NK-92 (cell line): Measurements from ENCODE around the gene C17orf67.
"Not testable (repeated sequence)": the region's sequence is repeated elsewhere in the genome, so short reads cannot be mapped to it uniquely, and the experiment has no call there.

Source experiments
- DNase-seq: peaks from one replicate; lab custom pipeline; 2025; ENCODE audit not compliant: unreplicated experiment; lab: John Stamatoyannopoulos, UW

Gene C17orf67

GRCh38 chr17:56777859-56778258 lies 55.9 kb downstream of the C17orf67 start:
- DNase-seq: no peak

GRCh38 chr17:56774650-56775049 lies 59.1 kb downstream of the C17orf67 start:
- no peak for DNase-seq

GRCh38 chr17:56773124-56773523 lies 60.6 kb downstream of the C17orf67 start:
- no peak for DNase-seq

GRCh38 chr17:56772442-56772841 lies 61.3 kb downstream of the C17orf67 start:
- DNase-seq: no peak

GRCh38 chr17:56771975-56772374 lies 61.7 kb downstream of the C17orf67 start:
- no peak for DNase-seq

GRCh38 chr17:56771563-56771962 lies 62.2 kb downstream of the C17orf67 start:
- DNase-seq: no peak

- DNase-seq: no peak
Measured at GRCh38 chr17:56770427-56770826, 63.3 kb downstream of the C17orf67 start.

- no peak for DNase-seq
Measured at GRCh38 chr17:56765449-56765848, 68.3 kb downstream of the C17orf67 start.

GRCh38 chr17:56762988-56763387 lies 70.7 kb downstream of the C17orf67 start:
- no peak for DNase-seq

GRCh38 chr17:56762144-56762543 lies 71.6 kb downstream of the C17orf67 start:
- no peak for DNase-seq

GRCh38 chr17:56761387-56761786 lies 72.3 kb downstream of the C17orf67 start:
- DNase-seq: no peak

- not testable (repeated sequence) for DNase-seq
Measured at GRCh38 chr17:56757611-56758010, 76.1 kb downstream of the C17orf67 start.

GRCh38 chr17:56756536-56756935 lies 77.2 kb downstream of the C17orf67 start:
- DNase-seq: no peak

GRCh38 chr17:56755310-56755709 lies 78.4 kb downstream of the C17orf67 start:
- no peak for DNase-seq

GRCh38 chr17:56754523-56755208 lies 79.1 kb downstream of the C17orf67 start:
- no peak for DNase-seq

GRCh38 chr17:56752263-56752836 lies 81.4 kb downstream of the C17orf67 start:
- DNase-seq: no peak

GRCh38 chr17:56751145-56751738 lies 82.5 kb downstream of the C17orf67 start:
- DNase-seq: no peak

GRCh38 chr17:56744721-56745120 lies 89.0 kb downstream of the C17orf67 start:
- DNase-seq: no peak

GRCh38 chr17:56742601-56743000 lies 91.1 kb downstream of the C17orf67 start:
- DNase-seq: no peak
